HepG2 (cell line): ENCODE measurements around the gene LRP1-AS. TPM values are rescaled to one million over a fixed set of nuclear protein-coding genes. Genes with fewer than 3 reads are reported as not detected.

Experiments used
- ATAC-seq: fragments of 200-7000 bp; cut with Tn5 transposase; 3 replicates; pipeline ENCODE4 v1.9.1; 2020; ENCODE audit warnings: mild to moderate bottlenecking, moderate library complexity
- BruUV-seq: library from RNA; stranded (reverse); fragments of 400-500 nt; replicated peaks from 2 replicates; lab custom pipeline; 2021; lab: Mats Ljungman, UMichigan
- CTCF ChIA-PET: fragments of 300-600 bp; formaldehyde crosslinking; extraction: SDS; loops from one replicate; lab custom pipeline; 2021; ENCODE audit warnings: low total read pairs, inconsistent platforms, low intra/inter-chr PET ratio; lab: Yijun Ruan, JAX
- POLR2A ChIA-PET: fragments of 350-600 bp; sonication (Branson Sonifier 250); formaldehyde crosslinking; loops from one replicate; lab custom pipeline; 2020; ENCODE audit warnings: antibody characterized with exemption, inconsistent platforms; lab: Yijun Ruan, JAX
- DNase-seq: peaks from one replicate; pipeline ENCODE4 v3.0.0-alpha.2; 2015; ENCODE audit warnings: low spot score
- FAIRE-seq: peaks from 3 replicates; lab custom pipeline; 2011; peaks lifted over from hg19 to GRCh38; lab: Jason Lieb, UNC
- H2AFZ ChIP-seq: one replicate; pipeline ENCODE4 v1.6.1; 2011; ENCODE audit warnings: low read length, inconsistent platforms
- H3K27ac ChIP-seq: fragments of 300-600 bp; 3 replicates; pipeline ENCODE4 v1.8.0; 2011; ENCODE audit warnings: mixed run types, mild to moderate bottlenecking, mixed read lengths, low read length, inconsistent platforms; ENCODE audit not compliant: insufficient read depth; ENCODE audit errors: extremely low read length
- H3K27me3 ChIP-seq, 2 experiments: fragments of 200-600 bp in 1 of 2; 2 replicates in 1 of 2; 3 replicates in 1 of 2; pipeline versions ENCODE4 v1.6.0 to v1.8.0; 2011; ENCODE audit warnings: low read length in 2 of 2, mild to moderate bottlenecking in 2 of 2, moderate library complexity in 2 of 2, inconsistent platforms in 1 of 2; ENCODE audit not compliant: insufficient read depth in 2 of 2, control insufficient read depth in 1 of 2
- H3K36me3 ChIP-seq, 2 experiments: fragments of 200-600 bp in 1 of 2; replicated peaks in 1 of 2; 2 replicates in 1 of 2; 3 replicates in 1 of 2; pipeline versions ENCODE4 v1.5.1 to v1.8.0; 2011; ENCODE audit warnings: low read length in 2 of 2, inconsistent platforms in 1 of 2; ENCODE audit not compliant: insufficient read depth in 2 of 2, control insufficient read depth in 1 of 2
- H3K4me1 ChIP-seq: 2 replicates; pipeline ENCODE4 v1.5.1; 2012; ENCODE audit warnings: low read length, inconsistent platforms; ENCODE audit not compliant: insufficient read depth
- H3K4me2 ChIP-seq: 2 replicates; pipeline ENCODE4 v1.6.0; 2011; ENCODE audit warnings: low read depth, low read length, inconsistent platforms
- H3K4me3 ChIP-seq, 3 experiments: fragments of 200-600 bp in 1 of 3; sonication (generic), shearing (Covaris generic) in 1 of 3; replicated peaks in 1 of 3; 2 replicates each; pipeline ENCODE4 v1.5.1; 2011 to 2016; ENCODE audit warnings: low read length in 3 of 3, inconsistent platforms in 2 of 3, low read depth in 2 of 3, mild to moderate bottlenecking in 2 of 3, control low read depth in 1 of 3, mixed read lengths in 1 of 3; ENCODE audit not compliant: insufficient read depth in 1 of 3
- H3K79me2 ChIP-seq: one replicate; pipeline ENCODE4 v1.6.1; 2011; ENCODE audit warnings: low read length, inconsistent platforms; ENCODE audit not compliant: insufficient read depth
- H3K9ac ChIP-seq: 2 replicates; pipeline ENCODE4 v1.6.0; 2011; ENCODE audit warnings: mild to moderate bottlenecking, low read depth, low read length, inconsistent platforms; ENCODE audit not compliant: insufficient read depth
- H3K9me3 ChIP-seq: 2 replicates; pipeline ENCODE4 v1.5.1; 2012; ENCODE audit warnings: mild to moderate bottlenecking, low read length
- H4K20me1 ChIP-seq: 2 replicates; pipeline ENCODE4 v1.6.0; 2011; ENCODE audit warnings: inconsistent platforms, mild to moderate bottlenecking, low read length, moderate library complexity; ENCODE audit not compliant: insufficient read depth
- DDIT3 ChIP-seq: sonication (generic); formaldehyde crosslinking; IDR thresholded peaks from 2 replicates; pipeline ENCODE4 v1.4.0; 2020; ENCODE audit warnings: mild to moderate bottlenecking, missing genetic modification reagents
- EP300 ChIP-seq, 3 experiments: sonication (generic) in 1 of 3; formaldehyde crosslinking in 1 of 3; IDR thresholded peaks; 2 replicates each; pipeline versions ENCODE4 v1.5.1 to v1.6.1; 2011 to 2020; ENCODE audit warnings: low read depth in 2 of 3, low read length in 2 of 3, borderline replicate concordance in 1 of 3, improper control_type of control experiment in 1 of 3, mild to moderate bottlenecking in 1 of 3, missing genetic modification reagents in 1 of 3, moderate library complexity in 1 of 3
- EZH2 ChIP-seq: conservative IDR thresholded peaks from 2 replicates; pipeline ENCODE4 v1.6.1; 2012; ENCODE audit warnings: mild to moderate bottlenecking, low read depth, low read length, moderate library complexity
- HNF1B ChIP-seq: sonication (generic); formaldehyde crosslinking; IDR thresholded peaks from 2 replicates; pipeline ENCODE4 v1.5.1; 2020; ENCODE audit warnings: mild to moderate bottlenecking, moderate library complexity, missing genetic modification reagents
- NONO ChIP-seq, 2 experiments: fragments of 450-650 bp in 1 of 2; sonication (generic) in 1 of 2; formaldehyde crosslinking in 1 of 2; IDR thresholded peaks in 1 of 2; conservative IDR thresholded peaks in 1 of 2; 2 replicates each; pipeline versions ENCODE4 v1.6.1 to v1.8.0; 2017 to 2022; ENCODE audit warnings: mild to moderate bottlenecking in 1 of 2, missing genetic modification reagents in 1 of 2, moderate library complexity in 1 of 2
- SETDB1 ChIP-seq: sonication (generic); formaldehyde crosslinking; IDR thresholded peaks from 2 replicates; pipeline ENCODE4 v1.5.1; 2020; ENCODE audit warnings: missing genetic modification reagents, mild to moderate bottlenecking, borderline replicate concordance
- SMARCE1 ChIP-seq: fragments of 450-650 bp; IDR thresholded peaks from 2 replicates; pipeline ENCODE4 v1.6.1; 2017; ENCODE audit warnings: borderline replicate concordance
- SMYD3 ChIP-seq: sonication (generic); formaldehyde crosslinking; IDR thresholded peaks from 2 replicates; pipeline ENCODE4 v1.8.1; 2023; ENCODE audit warnings: mild to moderate bottlenecking, missing genetic modification reagents
- SOX13 ChIP-seq, 3 experiments: fragments of 450-650 bp in 1 of 3; sonication (generic) in 1 of 3; formaldehyde crosslinking in 1 of 3; IDR thresholded peaks in 2 of 3; conservative IDR thresholded peaks in 1 of 3; 2 replicates each; pipeline versions ENCODE4 v1.5.0 to v1.6.1; 2016 to 2020; ENCODE audit warnings: antibody characterized with exemption in 1 of 3, mild to moderate bottlenecking in 1 of 3, missing compliant biosample characterization in 1 of 3, missing genetic modification reagents in 1 of 3, moderate library complexity in 1 of 3
- TRIM24 ChIP-seq: sonication (generic); formaldehyde crosslinking; IDR thresholded peaks from 2 replicates; pipeline ENCODE4 v1.8.0; 2022; ENCODE audit warnings: mild to moderate bottlenecking, missing genetic modification reagents
- ZBTB38 ChIP-seq: sonication (generic); formaldehyde crosslinking; IDR thresholded peaks from 2 replicates; pipeline ENCODE4 v1.5.1; 2020; ENCODE audit warnings: mild to moderate bottlenecking, missing genetic modification reagents
- ZNF18 ChIP-seq: sonication (generic); formaldehyde crosslinking; IDR thresholded peaks from 2 replicates; pipeline ENCODE4 v1.8.0; 2022; ENCODE audit warnings: mild to moderate bottlenecking, missing genetic modification reagents; ENCODE audit not compliant: insufficient replicate concordance
- ZNF564 ChIP-seq: sonication (generic); formaldehyde crosslinking; IDR thresholded peaks from 2 replicates; pipeline ENCODE4 v1.8.1; 2023; ENCODE audit warnings: mild to moderate bottlenecking, missing genetic modification reagents
- WGBS: methylation state at CpG from one replicate; pipeline ENCODE4 v1.1.6; 2017; ENCODE audit warnings: low lambda C conversion rate; 5-methylcytosine and 5-hydroxymethylcytosine counted together
- in situ Hi-C: cut with HindIII; loops from 2 replicates; pipeline ENCODE4 v1.10.0; 2017; ENCODE audit warnings: low pct_unique_long_range_greater_than_20kb; ENCODE audit not compliant: extremely low pct_ligation_motif_present
- intact Hi-C: fragments of 100-400 bp; cut with micrococcal nuclease; formaldehyde crosslinking; loops from one replicate; pipeline ENCODE4 v1.10.0; 2022; ENCODE audit not compliant: unreplicated experiment
- polyA plus RNA-seq, 8 experiments: library from polyadenylated mRNA; depleted of rRNA in 3 of 8; stranded (reverse) in 7 of 8; unstranded in 1 of 8; fragments of >200 nt; fragmentation: Illumina TruSeq in 4 of 8; extraction: Trizol in 4 of 8; gene quantifications; 2 replicates each; pipeline versions ENCODE4 v1.2.1 to v1.2.3, GENCODE V29; 2011 to 2016; ENCODE audit warnings: low read depth in 4 of 8, missing spikeins in 1 of 8, mixed read lengths in 1 of 8; ENCODE audit not compliant: insufficient read depth in 1 of 8
- total RNA-seq, 5 experiments: library from RNA; depleted of rRNA; stranded (reverse); fragments of >200 nt; fragmentation: Illumina TruSeq; extraction: Trizol; gene quantifications; 2 replicates each; pipeline ENCODE4 v1.2.3, GENCODE V29; 2016; ENCODE audit warnings: low read depth in 1 of 5
- TF ChIP-seq, protein P1 (sequence below): sonication (generic); formaldehyde crosslinking; IDR thresholded peaks from 2 replicates; pipeline ENCODE4 v1.4.0; 2020; ENCODE audit warnings: mild to moderate bottlenecking, missing genetic modification reagents

The LRP1-AS gene
- total and polyA plus RNA-seq, 2 of the 13 experiments (the other 11 are each of a cell fraction or from before 2014, with no cell fraction given) = 0.20 TPM; not detected in 1

DNA sequence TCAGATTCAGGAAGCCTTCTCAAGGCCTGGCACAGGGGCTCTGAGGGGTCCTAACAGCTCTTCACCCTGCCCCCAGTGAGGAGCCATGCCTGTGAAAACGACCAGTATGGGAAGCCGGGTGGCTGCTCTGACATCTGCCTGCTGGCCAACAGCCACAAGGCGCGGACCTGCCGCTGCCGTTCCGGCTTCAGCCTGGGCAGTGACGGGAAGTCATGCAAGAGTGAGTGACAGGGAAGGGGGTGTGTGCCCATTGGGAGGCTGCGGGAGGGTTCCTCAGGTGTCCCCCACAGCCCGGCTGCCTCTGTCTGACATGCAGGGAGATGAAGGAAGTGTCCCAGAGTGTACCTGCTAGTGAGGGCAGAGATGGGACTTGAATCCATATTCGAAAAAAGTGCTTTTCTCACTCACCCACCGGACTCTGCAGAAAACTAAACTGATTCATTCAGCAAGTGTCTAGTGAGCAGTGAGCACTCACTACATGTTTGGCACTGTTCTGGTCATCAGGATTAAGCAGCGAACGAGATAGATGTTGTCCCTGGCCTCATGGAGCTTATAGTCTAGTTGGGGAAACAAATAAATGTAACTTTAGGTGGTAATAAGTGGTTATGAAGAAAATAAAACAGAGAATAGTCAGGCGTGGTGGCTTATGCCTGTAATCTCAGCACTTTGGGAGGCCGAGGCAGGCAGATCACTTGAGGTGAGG lies 9.4 kb upstream of the LRP1-AS start (continued):
- TF ChIP-seq SETDB1 (CRISPR knock-in tag) = no peak
- TF ChIP-seq SMARCE1 = no peak
- TF ChIP-seq ZNF18 (CRISPR knock-in tag) = no peak
- no peak for TF ChIP-seq DDIT3
- TF ChIP-seq ZNF564 (CRISPR knock-in tag) = no peak
- TF ChIP-seq TRIM24 (CRISPR knock-in tag) = no peak
- TF ChIP-seq, all 625 proteins: peak for 0

DNA sequence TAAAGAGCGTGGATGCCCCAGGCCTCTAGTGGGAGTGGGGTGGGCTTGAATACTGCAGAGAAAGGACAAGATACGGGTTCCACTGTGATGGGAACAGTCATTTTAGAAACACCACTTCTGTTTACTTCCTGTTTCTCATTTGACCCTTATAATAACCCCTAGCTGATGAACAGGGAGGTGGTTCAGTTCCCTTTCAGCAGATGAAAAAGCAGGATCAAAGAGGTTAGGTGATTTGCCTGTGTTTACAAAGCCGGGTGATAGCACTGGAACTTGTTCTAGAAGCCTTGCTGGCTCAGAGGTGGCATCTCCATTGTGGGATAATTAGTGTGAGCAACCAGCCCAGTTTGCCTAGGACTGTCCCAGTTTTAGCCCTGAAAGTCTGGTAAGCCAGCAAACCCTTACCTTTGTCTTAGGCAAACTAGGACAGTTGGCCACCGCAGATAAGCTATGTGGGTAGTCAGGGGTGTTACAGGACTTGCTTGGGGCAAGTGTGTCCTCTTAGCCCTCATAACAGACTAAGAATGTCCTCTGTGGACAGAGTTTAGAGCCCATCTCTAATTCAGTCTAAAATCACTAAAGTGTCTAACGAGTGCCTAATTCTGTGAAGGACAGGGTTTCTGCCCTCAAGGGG lies 7.5 kb upstream of the LRP1-AS start:
- H2AFZ ChIP-seq = no peak overlapping the region
- no peak overlapping the region; the same call in 1 of the 2 replicates for H3K4me2 ChIP-seq
- H3K27me3 ChIP-seq = no peaks in the 10 kb centered on the region
- ATAC-seq (no peak), DNase-seq (peak; percentile 67), FAIRE-seq (no peak)
- H3K79me2 ChIP-seq = peaks cover 3% of the 10 kb centered on the region
- in situ Hi-C loops = no loop called here
- H4K20me1 ChIP-seq = no peaks in the 10 kb centered on the region; the same call in 1 of the 2 replicates
- 79% methylated on average over 5 of the region's 5 CpGs for WGBS
- H3K27ac ChIP-seq = no peak overlapping the region
- POLR2A ChIA-PET = interaction anchor here (11.4 kb wide), 1 partner anchor 23 kb away, joined by 827 read pairs; the partner anchor contains the start of gene LRP1
- CTCF ChIA-PET = no interaction called here
- intact Hi-C loops = no loop called here
- no peak overlapping the region for H3K4me3 ChIP-seq
- no peaks in the 10 kb centered on the region for H3K9me3 ChIP-seq
- peaks cover 58% of the 10 kb centered on the region for H3K4me1 ChIP-seq
- no peak overlapping the region for H3K9ac ChIP-seq
- H3K36me3 ChIP-seq = peaks cover 49 to 64% of the 10 kb centered on the region in 2 experiments
- BruUV-seq = no TSS peak
- TF ChIP-seq ZBTB38 (CRISPR knock-in tag) (no peak), EP300 (IDR thresholded peaks at IDR 0.05; ENCODE audit: low read depth in 2 of 2, low read length in 2 of 2) (peak in 1 of 2 experiments; percentile 44; a peak in 1 of 4 replicates), EP300 (CRISPR knock-in tag; IDR thresholded peaks at IDR 0.05; ENCODE audit: borderline replicate concordance) (no peak), NONO (IDR thresholded peaks at IDR 0.05) (no peak), NONO (CRISPR knock-in tag; conservative IDR thresholded peaks at IDR 0.05) (no peak), HNF1B (CRISPR knock-in tag) (peak; percentile 37; the same call in 1 of the 2 replicates), SMYD3 (CRISPR knock-in tag) (no peak), EZH2 (no peak), SOX13 (IDR thresholded peaks at IDR 0.05) (no peak), SOX13 (CRISPR knock-in tag; conservative IDR thresholded peaks at IDR 0.05 in 1 of 2, IDR thresholded peaks at IDR 0.05 in 1 of 2) (peak in 1 of 2 experiments; percentile 70; a peak in 2 of 4 replicates)
- TF ChIP-seq, protein P1, sequence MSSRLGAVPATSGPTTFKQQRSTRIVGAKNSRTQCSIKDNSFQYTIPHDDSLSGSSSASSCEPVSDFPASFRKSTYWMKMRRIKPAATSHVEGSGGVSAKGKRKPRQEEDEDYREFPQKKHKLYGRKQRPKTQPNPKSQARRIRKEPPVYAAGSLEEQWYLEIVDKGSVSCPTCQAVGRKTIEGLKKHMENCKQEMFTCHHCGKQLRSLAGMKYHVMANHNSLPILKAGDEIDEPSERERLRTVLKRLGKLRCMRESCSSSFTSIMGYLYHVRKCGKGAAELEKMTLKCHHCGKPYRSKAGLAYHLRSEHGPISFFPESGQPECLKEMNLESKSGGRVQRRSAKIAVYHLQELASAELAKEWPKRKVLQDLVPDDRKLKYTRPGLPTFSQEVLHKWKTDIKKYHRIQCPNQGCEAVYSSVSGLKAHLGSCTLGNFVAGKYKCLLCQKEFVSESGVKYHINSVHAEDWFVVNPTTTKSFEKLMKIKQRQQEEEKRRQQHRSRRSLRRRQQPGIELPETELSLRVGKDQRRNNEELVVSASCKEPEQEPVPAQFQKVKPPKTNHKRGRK (CRISPR knock-in tag) = no peak
